ENCODE measurements around the gene MRPL46.

The MRPL46 gene

DNA sequence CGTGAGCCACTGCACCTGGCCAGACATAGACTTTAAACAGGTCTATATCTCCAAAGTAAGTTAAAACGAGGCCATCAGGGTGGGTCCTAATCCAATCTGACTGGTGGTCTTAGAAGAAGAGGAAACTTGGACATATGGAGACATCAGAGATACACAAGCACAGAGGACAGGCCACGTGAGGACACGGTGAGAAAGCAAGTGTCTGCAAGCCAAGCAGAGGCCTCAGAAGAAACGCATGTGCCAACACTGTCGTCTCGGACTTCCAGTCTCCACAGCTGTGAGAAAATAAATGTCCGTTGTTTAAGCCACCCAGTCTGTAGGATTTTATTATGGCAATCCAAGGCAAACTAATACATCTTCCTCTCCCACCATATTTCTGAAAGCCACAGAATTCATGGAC, 43.9 kb downstream of the MRPL46 start:
- no peak overlapping the region for H3K4me3 ChIP-seq (ENCODE audit: low read depth, low read length)
- H3K36me3 ChIP-seq, result no peaks in the 10 kb centered on the region
- H3K9me3 ChIP-seq, result no peaks in the 10 kb centered on the region
- peaks cover 9% of the 10 kb centered on the region for H3K4me1 ChIP-seq
- H3K27me3 ChIP-seq, result no peaks in the 10 kb centered on the region
- TF ChIP-seq, protein P1, sequence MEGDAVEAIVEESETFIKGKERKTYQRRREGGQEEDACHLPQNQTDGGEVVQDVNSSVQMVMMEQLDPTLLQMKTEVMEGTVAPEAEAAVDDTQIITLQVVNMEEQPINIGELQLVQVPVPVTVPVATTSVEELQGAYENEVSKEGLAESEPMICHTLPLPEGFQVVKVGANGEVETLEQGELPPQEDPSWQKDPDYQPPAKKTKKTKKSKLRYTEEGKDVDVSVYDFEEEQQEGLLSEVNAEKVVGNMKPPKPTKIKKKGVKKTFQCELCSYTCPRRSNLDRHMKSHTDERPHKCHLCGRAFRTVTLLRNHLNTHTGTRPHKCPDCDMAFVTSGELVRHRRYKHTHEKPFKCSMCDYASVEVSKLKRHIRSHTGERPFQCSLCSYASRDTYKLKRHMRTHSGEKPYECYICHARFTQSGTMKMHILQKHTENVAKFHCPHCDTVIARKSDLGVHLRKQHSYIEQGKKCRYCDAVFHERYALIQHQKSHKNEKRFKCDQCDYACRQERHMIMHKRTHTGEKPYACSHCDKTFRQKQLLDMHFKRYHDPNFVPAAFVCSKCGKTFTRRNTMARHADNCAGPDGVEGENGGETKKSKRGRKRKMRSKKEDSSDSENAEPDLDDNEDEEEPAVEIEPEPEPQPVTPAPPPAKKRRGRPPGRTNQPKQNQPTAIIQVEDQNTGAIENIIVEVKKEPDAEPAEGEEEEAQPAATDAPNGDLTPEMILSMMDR (IDR thresholded peaks at IDR 0.05; ENCODE audit: low read depth, low read length), result no peak
- no peak for DNase-seq

DNA sequence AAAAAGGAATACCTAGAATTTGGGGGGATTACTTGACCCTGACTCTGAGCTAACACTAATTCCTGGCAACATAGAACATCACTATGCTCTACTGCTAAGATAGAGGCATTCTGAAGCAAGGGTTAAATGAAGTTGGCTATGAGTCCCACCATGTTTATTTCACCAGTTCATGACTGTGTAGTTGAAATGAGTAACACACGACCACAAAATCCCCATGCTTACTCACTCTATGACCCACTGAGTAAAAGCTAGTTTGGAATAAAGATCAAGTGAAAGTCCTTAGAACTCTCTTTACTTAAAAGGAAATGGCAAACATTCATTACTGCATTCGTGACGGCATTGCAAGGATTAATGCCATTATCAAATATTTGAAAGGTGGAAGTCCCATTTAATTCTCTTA, 47.4 kb downstream of the MRPL46 start:
- H3K27me3 ChIP-seq, result no peaks in the 10 kb centered on the region
- H3K36me3 ChIP-seq, result no peaks in the 10 kb centered on the region
- no peak for DNase-seq
- no peaks in the 10 kb centered on the region for H3K9me3 ChIP-seq
- H3K4me1 ChIP-seq, result no peaks in the 10 kb centered on the region
- H3K4me3 ChIP-seq (ENCODE audit: low read depth, low read length), result no peak overlapping the region
- TF ChIP-seq, protein P1 (IDR thresholded peaks at IDR 0.05; ENCODE audit: low read depth, low read length), result no peak

Measured in BE2C (cell line).